Measurements from ENCODE around the gene BRSK2.

DNA sequence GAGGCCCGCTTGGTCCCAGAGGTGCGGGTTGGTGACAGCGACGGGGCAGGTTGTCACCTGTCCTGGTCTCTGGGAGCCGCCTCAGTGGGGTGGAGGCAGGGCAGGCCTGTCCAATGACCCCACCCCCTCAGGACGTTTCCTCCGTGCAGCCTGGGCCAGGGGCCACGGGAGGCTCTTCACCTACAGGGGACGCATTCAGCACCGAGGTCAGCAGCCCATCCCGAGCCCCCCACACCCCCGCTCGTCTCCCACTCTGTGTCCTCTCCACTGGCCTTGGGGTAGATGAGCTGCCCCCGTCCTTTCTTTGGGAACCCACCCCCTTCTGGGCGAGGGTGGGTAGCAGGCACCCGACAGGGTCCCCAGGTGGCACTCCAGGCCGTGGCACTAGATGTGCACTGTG lies 35.7 kb downstream of the BRSK2 start:
- TF ChIP-seq REST (IDR thresholded peaks at IDR 0.05; ENCODE audit: low read depth) (peak; percentile 72), EGR1 (IDR thresholded peaks at IDR 0.05) (no peak), NFIC (IDR thresholded peaks at IDR 0.05) (no peak), YY1 (IDR thresholded peaks at IDR 0.05; ENCODE audit: low read depth) (no peak), CREB1 (IDR thresholded peaks at IDR 0.05; ENCODE audit: low read depth) (no peak), TAF1 (IDR thresholded peaks at IDR 0.05; ENCODE audit: low read depth) (no peak), RAD21 (IDR thresholded peaks at IDR 0.05; ENCODE audit: low read depth) (no peak), ZBTB7A (IDR thresholded peaks at IDR 0.05; ENCODE audit: low read depth) (no peak), EP300 (IDR thresholded peaks at IDR 0.05; ENCODE audit: borderline replicate concordance) (no peak), TCF12 (IDR thresholded peaks at IDR 0.05; ENCODE audit: low read depth) (no peak), CEBPB (IDR thresholded peaks at IDR 0.05) (no peak), FOXM1 (IDR thresholded peaks at IDR 0.05; ENCODE audit: borderline replicate concordance, low read depth) (no peak)
- TF ChIP-seq, protein P1, sequence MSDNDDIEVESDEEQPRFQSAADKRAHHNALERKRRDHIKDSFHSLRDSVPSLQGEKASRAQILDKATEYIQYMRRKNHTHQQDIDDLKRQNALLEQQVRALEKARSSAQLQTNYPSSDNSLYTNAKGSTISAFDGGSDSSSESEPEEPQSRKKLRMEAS (IDR thresholded peaks at IDR 0.05): no peak
